Activated gamma-delta T cell treated with anti-CD3 and anti-CD28 coated beads, Interleukin-2, amount 50 U/mL, for 16 hours (primary cell): ENCODE measurements around the gene OTOGL.
"Not testable (repeated sequence)": the region's sequence is repeated elsewhere in the genome, so short reads cannot be mapped to it uniquely, and the experiment has no call there.

Source experiments
- DNase-seq: peaks from one replicate; pipeline ENCODE4 v3.0.0-alpha.2; 2020; ENCODE audit warnings: low read depth

Gene OTOGL

DNA sequence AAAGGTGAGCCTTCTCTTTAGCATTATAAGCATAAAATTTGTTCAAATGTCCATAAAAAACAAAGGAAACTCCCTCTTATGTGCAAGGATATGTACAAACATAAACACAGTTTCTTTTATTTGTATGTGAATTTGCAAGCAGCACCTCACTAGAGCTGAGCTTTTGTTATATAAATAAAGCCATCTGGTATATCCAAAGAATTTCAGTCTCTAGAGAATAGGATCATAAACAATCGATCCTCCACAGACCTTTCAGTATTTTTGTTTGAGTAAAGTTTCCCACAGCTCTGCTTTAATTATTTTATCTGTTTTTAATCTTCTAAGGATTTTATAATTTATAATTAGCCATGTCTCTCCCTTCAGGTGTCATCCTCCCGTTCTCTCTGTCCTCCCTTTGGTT is 89.2 kb downstream of the OTOGL start:
- DNase-seq, result no peak

DNA sequence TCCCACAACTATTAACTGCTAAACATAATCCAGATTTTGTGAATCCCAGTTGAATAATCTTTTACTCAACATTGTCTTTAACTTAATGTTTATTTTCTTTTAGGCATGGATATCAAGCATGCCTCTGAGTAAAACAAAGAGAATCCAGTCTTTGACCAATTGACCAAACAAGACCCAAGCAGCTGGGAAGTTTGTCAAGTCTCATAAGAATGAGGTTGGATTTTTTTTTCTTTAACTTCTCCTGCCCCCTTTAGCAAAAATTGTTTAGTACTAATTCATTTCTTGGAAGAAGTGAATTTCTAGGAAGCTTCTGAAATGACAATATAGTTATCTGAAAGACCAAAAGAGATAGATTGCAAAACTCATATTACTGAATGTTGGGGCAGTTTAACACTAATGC is 89.9 kb downstream of the OTOGL start:
- no peak for DNase-seq

DNA sequence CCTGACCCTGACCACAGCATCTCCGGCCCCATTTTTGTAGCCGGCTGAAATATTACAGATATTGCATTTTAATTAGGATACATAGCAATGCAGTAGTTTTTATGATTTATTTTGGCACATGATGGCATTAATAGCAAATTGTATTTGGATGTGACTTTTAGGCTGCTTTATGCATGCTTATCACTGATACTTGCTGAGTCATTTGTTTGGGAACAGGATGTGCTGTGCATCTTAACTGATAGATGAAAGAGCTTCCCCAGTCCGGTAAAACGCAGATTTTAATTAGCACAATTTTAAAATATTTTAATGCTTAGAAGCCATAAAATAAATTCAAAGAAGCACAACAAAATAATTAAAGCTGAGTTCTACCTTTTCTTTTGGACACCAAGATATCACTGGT is 90.7 kb downstream of the OTOGL start:
- no peak for DNase-seq

DNA sequence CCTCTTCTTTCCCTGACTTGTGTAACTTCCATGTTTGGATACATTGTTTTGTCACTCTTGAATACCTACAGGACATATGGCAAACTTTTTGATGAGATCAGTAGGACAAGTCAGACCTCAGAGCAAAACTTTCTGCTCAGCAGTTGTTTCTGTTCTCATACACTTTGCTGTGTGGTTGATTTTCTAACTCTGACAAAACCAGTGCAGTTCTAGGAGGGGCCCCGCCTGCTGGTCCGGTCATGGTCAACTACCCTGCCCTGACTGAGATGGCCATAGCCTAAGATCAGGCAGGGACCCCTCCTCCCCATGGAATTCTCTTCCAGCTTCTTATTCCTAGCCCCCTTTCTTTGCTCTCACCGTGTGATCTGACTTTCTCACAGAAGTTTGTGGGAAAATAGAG is 92.8 kb downstream of the OTOGL start:
- no peak for DNase-seq

DNA sequence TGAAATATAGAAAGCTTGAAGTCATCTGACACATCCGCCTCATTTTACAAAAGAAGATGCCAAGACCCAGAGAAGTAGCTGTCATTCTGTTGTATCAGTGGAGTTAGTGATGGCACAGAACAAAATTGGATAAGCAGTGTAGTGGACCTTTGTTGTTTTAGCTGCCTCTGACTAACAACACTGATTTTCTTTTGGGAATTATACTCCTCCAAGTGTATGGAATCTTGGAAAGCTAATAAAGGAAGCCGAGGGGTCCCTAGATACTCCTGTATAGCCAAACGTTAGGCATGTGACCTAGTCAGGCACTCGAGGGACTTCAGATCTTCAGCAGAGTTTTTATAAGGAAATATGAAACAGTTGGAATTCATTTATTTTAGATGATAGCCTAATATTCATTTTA is 94.5 kb downstream of the OTOGL start:
- no peak for DNase-seq

DNA sequence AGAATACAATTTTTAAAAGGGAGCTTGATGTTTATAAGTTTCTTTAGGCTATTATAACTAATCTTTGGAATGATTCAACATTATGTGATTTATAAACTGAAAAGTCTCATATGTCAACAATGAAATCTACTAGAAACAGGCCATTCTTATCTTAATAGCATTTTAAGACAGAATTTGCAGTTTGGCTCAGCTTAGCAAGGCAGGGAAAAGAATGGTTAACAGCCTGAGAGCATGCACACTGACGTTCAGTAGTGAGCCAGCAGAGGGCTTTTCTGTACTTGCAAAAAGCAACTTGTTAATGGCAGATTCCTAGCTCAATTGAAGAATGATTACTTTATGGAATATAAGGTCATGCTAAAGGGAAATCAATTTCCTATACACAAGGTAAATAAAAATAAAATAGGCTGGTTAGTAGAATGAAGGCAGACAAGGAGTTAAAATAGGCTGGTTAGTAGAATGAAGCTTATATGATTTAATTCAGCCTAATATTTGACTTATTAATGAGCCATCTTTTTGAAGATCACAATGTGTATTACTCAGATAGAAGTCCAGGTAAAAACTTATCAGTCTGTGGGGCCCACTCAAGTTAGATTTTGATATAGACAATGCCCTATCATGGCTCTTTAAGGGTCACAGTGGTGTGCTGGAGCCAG is 95.9 kb downstream of the OTOGL start:
- no peak for DNase-seq

DNA sequence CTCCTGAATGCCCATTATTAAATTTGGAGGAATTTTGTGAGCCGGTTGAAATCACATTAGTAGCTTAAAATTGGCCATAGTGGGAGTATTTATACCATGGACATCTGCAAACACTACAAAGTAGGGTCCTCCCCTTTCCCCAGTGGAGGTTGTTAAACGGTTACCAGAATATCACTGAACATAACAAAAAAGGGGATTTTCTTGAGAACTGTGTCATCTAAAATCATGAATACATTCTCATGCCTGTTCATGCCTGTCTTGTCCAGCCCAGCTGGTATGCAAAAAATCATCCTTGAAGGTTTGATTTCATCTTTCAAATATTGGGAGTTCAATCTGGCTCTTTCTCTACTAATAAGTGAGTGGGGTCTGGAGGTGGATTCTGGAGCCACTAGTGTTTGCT is 96.4 kb downstream of the OTOGL start:
- DNase-seq, result no peak

DNA sequence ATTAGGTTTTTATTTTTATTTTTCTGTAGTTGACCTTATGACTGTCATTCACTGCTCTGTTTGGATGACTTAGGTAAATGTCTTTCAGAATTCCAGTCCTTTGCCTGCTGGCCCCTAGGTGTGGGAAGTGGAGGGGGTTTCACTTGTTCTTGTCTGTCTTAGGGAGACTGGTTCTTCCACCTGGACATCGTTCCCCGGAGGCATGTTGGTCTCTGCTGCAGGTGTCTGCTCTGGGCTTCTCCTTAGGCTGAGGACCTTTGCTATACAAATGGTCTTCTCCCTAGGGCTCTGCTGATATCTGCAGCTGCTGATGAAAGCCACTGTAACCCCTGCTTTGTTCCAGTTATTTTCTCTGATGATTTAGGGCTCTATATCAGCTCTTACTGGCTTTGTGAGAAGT is 97.1 kb downstream of the OTOGL start:
- no peak for DNase-seq

DNA sequence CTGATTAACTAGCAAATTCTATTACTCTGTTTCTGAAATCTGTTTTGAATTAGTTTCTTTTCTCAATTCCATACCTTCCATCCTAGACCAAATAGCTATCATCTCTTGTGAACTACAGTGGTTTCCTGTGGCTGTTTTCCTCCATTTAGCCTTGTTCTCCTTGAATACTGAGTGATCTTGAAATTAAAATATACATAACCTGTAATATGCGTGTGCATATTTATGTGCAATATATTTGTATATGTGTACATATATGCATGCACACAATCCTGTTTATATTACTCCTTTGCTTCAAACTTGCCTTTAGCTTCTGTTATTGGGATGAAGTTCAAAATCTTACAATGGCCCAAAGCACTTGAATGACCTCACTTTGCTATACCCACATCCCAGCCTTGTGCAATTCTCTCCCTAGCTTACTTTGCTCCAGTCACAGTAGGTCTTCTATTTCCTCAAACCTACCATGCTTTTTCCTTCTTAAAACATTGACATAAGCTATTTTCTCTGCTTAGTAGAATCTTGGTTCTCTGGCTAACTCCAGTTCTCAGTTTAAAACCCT is 99.5 kb downstream of the OTOGL start:
- no peak for DNase-seq

DNA sequence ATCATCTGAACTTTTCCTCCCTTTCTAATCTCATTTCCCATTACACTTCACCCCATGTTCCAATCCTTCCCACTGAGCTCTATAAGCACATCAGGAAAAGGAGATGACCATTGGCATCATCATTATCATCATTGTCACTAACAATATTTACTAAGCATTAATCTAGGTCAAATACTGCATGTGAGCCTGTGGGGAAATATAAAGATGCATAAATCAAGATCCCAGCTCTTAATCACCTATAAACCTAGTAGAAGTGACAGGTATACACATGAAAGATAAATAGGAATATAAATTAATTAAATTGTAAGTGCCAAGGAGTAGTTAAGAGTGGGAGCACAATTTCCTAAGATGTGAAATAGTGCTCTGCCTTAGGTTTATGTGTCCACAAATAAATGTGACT is 100.6 kb downstream of the OTOGL start:
- no peak for DNase-seq

DNA sequence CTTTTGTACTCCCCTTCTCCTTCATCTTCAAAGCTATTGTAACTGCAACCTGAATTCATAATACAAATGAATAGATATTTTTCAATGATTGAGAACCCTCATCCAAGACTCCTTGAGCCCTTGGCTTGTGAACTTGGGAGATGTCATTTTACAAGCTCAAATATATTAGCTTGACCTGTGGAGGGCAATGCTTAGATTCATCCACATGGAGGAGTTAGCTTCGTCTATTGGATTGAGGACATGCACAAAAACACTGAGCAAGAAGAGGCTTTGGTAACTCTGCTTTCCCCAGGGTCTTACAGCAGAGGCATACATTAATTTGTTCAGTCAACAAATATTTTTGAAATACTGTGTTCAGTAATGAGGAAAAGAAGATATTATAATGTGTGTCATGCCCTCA is 101.1 kb downstream of the OTOGL start:
- DNase-seq, result no peak

DNA sequence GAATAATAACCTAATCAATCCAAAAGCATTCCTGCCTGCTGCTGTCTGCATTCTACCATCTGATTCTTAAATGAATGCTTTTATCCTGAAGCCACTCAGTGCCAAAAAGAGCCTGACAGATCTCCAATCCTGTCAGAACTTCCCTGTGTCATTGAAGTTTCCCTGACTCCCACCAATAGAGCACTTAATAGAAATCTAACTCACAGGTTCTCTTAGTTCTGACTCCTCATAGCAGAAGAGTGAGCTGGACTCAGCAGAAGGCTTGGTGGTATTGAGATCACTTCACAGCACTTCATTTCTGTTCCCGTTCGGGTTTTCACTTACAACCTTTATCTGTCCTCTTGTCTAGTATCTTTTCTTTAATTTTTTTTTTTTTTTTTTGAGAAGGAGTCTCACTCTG is 102.6 kb downstream of the OTOGL start:
- no peak for DNase-seq

DNA sequence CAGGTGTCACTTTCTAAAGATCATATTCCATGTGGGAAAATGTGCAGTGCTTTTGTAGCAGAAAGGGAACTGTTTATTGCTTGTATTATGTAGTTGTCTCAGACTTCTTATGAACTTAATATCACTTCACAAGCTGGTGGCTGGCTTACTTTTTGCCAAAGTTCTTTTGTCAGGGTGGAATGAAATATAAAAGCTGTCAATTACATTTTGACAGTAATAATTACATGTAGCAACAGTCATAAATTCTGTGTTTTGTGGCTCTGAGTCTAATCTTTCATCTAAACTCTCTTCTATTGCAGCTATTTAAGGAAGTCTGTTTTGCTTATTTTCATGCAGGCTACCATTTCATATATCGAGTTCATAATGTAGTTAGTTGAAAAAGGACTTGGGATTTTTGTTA is 106.6 kb downstream of the OTOGL start:
- no peak for DNase-seq

DNA sequence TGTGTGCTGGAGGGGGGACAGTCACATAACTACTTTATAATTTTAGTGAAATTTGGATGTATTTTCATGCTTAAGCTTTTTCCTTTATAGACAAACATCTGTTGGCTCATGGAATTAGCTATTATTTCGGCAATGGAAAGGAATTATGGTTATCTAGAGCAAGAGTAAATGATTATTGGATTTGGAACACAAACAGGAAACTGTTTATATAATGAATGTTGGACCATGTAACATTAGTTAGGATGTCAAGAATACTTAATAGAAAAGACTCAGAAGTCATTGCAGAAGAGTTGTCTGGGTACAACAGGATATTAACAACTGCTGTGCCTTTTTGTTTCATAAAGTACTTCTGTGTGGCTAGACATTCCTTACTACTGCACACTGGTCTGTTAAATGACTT is 108.7 kb downstream of the OTOGL start:
- no peak for DNase-seq

DNA sequence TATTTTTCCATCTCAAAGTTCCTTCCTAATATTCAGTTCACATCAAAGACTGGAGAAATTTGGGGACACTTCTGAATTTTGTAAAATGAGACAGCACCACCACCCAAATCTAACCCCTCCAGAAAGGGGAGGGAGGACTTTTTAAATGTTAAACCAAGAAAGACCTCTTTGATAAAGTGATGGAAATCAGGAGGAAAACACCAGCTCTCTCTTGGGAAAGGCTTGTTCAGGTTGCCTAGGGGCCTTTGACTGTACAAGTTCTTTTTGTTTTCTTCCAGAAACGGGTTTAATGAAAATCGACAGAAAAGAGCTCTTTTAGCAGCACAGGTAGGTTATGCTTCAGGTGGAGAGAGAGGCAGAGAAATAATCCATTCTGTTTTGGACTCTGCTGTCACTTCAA is 112.3 kb downstream of the OTOGL start:
- DNase-seq, result no peak

DNA sequence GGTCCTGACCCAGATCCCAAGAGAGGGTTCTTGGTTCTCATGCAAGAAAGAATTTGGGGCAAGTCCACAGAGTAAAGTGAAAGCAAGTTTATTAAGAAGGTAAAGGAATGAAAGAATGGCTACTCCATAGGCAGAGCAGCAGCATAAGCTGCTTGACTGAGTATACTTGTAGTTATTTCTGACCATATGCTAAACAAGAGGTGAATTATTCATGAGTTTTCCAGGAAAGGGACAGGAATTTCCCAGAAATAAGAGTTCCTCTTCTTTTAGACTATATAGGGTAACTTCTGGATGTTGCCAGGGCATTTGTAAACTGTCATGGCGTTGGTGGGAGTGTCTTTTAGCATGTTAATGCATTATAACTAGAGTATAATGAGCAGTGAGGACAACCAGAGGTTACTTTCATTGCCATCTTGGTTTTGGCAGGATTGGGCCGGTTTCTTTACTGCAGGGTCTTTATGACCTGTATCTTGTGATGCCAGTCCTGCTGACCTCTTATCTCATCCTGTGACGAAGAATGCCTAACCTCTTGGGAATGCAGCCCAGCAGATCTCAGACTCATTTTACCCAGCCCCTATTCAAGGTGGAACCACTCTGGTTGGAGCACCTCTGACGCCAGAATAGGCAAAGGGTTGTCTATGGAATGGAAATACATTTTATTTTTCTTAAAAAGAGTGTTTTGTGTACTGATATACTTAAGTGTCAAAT is 113.8 kb downstream of the OTOGL start:
- no peak for DNase-seq

DNA sequence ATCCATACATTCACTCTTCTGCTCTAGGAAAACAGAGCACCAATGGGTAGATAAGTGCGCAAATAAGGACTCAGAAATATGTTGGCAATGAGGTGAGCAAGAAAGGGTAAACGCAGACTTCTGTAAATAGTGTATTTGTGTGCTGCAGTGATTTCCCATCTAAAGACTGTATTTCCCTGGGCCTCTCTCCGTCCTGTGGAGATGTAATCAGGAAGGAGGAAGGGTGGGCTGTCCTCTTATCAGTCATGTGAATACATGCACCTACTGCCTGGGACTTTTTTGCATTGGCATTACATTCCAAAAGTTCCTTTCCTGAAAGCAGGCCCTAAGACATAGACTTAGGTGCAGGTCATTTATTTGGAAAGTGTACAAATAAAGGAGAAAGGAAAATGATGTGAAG is 114.5 kb downstream of the OTOGL start:
- DNase-seq, result no peak

DNA sequence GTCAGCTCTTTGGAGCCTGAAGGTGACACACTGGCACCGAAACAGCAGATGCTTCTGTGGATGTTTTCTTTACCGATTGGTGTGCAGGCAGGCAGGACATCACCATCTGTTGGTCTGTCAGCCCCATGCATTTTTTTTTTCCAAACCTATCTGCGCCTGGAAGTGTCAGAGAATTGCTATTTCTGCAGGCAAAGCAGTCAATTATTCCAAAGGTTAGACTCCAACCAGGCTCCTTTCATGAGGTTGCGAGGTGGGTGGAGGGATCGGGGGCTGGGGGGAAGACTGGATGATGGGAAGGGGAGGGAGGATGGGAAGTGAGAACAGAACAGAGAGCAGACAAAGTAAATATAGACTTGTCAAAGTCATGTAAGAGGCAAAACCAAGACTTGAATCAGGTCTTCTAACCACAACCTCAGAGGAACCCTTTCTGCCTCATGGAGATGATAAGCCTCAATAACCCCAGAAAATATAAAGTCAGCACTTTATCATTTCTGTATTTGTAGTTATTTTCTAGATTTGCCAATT is 117.7 kb downstream of the OTOGL start:
- DNase-seq, result no peak

DNA sequence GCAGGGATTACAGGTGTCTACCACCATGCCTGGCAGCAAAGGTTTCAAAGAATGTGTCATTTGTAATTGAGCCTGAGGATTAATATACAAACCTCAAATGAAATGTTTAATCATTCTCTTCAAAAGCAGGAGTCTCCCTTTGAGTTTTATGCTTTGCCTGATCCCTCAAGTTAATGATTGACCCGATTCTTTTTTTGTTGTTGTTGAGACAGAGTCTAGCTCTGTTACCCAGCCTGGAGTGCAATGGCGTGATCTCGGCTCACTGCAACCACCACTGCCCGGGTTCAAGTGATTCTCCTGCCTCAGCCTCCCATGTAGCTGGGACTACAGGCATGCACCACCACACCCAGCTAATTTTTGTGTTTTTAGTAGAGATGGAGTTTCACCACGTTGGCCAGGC is 119.6 kb downstream of the OTOGL start:
- not testable (repeated sequence) for DNase-seq

DNA sequence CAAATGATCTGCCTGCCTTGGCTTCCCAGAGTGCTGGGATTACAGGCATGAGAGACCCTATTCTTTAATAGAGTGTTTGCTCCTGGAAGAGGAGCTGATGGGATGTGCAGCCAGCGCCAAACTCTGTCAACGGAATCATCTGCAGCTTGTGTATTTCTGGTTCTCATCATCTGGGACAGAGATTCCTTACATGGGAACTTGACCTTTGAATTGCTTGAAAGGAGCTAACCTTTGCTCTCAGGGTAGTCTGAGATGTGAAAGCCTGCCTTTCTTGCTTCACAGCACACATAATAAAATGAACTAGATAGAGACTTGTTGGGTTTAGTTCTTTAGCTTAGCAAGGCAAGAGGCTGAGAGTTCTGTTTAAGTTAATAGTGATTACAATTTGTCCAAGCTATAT is 120.0 kb downstream of the OTOGL start:
- no peak for DNase-seq

DNA sequence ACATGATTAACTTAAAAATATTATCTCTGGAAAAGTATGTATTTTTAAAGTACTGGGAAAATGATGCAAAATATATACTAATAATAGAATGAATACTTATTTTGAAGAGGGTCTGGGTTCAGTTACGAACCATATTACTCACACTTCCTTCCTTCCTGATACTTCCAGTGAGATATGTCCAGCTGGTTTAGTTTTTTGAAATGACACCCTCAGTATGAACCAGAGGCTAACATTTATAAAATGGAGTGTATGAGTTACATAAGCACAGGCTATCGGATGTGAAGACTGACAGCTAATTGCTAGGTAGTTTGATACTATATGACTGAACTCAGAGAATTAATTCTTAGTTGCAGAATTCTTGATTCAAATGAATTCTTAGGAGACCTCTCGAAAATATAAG is 122.9 kb downstream of the OTOGL start:
- no peak for DNase-seq

DNA sequence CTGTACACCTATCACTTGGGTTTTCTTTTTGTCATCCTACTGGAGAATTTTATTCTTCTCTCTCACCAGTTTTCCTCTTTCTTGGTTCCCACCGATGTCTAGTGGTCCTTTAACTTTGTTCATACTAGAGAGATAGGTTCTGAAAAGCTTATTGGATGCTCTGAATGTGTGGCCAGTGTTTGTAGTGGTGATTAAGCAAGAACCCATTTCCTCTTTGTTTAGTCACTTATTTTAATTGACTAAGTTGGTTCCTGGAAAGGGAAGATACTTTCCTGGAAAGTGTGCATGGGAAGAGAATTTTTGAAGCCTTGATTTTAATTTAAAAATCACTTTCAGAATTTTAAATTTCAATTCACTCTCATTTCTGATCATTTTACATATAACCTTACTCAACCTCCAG is 127.2 kb downstream of the OTOGL start:
- no peak for DNase-seq

DNA sequence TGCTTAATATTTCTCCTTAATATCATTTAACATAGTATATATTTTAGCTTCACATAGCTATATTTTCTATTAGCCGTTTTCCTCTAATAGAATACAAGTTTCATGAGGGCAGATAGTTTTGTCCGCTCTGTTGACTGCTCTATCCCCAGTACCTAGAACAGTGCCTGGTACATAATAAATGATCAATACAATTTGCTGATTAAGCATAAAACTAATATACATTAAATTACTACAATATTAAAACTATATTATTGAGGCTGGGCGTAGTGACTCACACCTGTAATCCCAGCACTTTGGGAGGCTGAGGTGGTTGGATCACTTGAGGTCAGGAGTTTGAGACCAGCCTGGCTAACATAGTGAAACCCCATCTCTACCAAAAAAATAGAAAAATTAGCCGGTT is 128.6 kb downstream of the OTOGL start:
- DNase-seq, result not testable (repeated sequence)

DNA sequence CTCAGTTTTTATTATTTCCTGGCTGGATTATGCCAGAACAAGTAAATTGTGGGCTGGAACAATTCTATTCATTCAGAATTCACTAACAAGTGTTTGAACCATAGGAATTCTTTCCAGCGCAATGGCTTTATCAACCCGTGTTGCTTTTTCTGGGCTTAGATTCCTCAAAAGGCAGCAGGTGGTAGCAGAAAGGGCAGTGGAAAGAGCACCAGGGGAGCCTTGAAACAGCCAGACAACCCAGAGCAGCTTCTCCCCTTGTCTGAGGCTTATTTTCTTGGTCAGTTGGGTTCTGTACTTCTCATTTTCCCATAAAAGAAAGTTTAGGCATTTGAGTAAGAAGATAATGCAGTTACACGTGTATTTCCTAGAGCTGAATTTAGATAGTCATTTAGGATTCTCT is 130.7 kb downstream of the OTOGL start:
- no peak for DNase-seq
